ENCODE measurements around the gene TAOK2.

Gene TAOK2

GRCh38 chr16:29978564-29979270, 5.0 kb downstream of the TAOK2 start:
- Histone ChIP-seq H3K9me3 (ENCODE audit: control insufficient read depth, low read length) (no peaks in the 10 kb centered on the region), H3K27me3 (ENCODE audit: control insufficient read depth, insufficient read depth, low read length) (no peaks in the 10 kb centered on the region), H3K79me2 (peaks cover 20% of the 10 kb centered on the region), H3K36me3 (ENCODE audit: control insufficient read depth, insufficient read depth, low read length) (no peaks in the 10 kb centered on the region), H3K9ac (no peak overlapping the region), H3K27ac (no peak overlapping the region), H2AFZ (no peak overlapping the region), H3K4me3 (ENCODE audit: low read depth, low read length) (no peak overlapping the region), H3K4me2 (ENCODE audit: low read length) (no peak overlapping the region), H3K4me1 (peaks cover 13% of the 10 kb centered on the region)
- TF ChIP-seq CTCF (IDR thresholded peaks at IDR 0.05), result no peak

GRCh38 chr16:29982560-29983419, 9.1 kb downstream of the TAOK2 start:
- no peak overlapping the region for H3K27ac ChIP-seq
- no peaks in the 10 kb centered on the region for H3K36me3 ChIP-seq (ENCODE audit: control insufficient read depth, insufficient read depth, low read length)
- H3K4me3 ChIP-seq (ENCODE audit: low read depth, low read length), result no peak overlapping the region
- no peaks in the 10 kb centered on the region for H3K27me3 ChIP-seq (ENCODE audit: control insufficient read depth, insufficient read depth, low read length)
- TF ChIP-seq CTCF (IDR thresholded peaks at IDR 0.05), result no peak
- no peak overlapping the region for H3K9ac ChIP-seq
- H3K4me2 ChIP-seq (ENCODE audit: low read length), result no peak overlapping the region
- no peaks in the 10 kb centered on the region for H3K9me3 ChIP-seq (ENCODE audit: control insufficient read depth, low read length)
- peaks cover 2% of the 10 kb centered on the region for H3K79me2 ChIP-seq
- H2AFZ ChIP-seq, result no peak overlapping the region
- no peaks in the 10 kb centered on the region for H3K4me1 ChIP-seq

- H3K9ac ChIP-seq, result no peak overlapping the region
- no peak overlapping the region for H3K27ac ChIP-seq
- H3K4me3 ChIP-seq (ENCODE audit: low read depth, low read length), result no peak overlapping the region
Measured at GRCh38 chr16:29983420-29984136, 9.9 kb downstream of the TAOK2 start.

GRCh38 chr16:29984137-29984763, 10.6 kb downstream of the TAOK2 start:
- H3K9me3 ChIP-seq (ENCODE audit: control insufficient read depth, low read length), result no peaks in the 10 kb centered on the region
- no peak overlapping the region for H3K4me3 ChIP-seq (ENCODE audit: low read depth, low read length)
- H3K9ac ChIP-seq, result no peak overlapping the region
- no peaks in the 10 kb centered on the region for H3K27me3 ChIP-seq (ENCODE audit: control insufficient read depth, insufficient read depth, low read length)
- TF ChIP-seq CTCF (IDR thresholded peaks at IDR 0.05), result no peak
- H3K4me2 ChIP-seq (ENCODE audit: low read length), result no peak overlapping the region
- H3K4me1 ChIP-seq, result no peaks in the 10 kb centered on the region
- no peak overlapping the region for H2AFZ ChIP-seq
- H3K79me2 ChIP-seq, result no peaks in the 10 kb centered on the region
- H3K27ac ChIP-seq, result no peak overlapping the region
- H3K36me3 ChIP-seq (ENCODE audit: control insufficient read depth, insufficient read depth, low read length), result no peaks in the 10 kb centered on the region

More at GRCh38 chr16:29983420-29984136, 9.9 kb downstream of the TAOK2 start:
- no peak for TF ChIP-seq CTCF (IDR thresholded peaks at IDR 0.05)
- H3K4me1 ChIP-seq, result no peaks in the 10 kb centered on the region
- no peaks in the 10 kb centered on the region for H3K9me3 ChIP-seq (ENCODE audit: control insufficient read depth, low read length)
- no peaks in the 10 kb centered on the region for H3K79me2 ChIP-seq
- H3K36me3 ChIP-seq (ENCODE audit: control insufficient read depth, insufficient read depth, low read length), result no peaks in the 10 kb centered on the region
- no peak overlapping the region for H2AFZ ChIP-seq
- H3K4me2 ChIP-seq (ENCODE audit: low read length), result no peak overlapping the region
- no peaks in the 10 kb centered on the region for H3K27me3 ChIP-seq (ENCODE audit: control insufficient read depth, insufficient read depth, low read length)
